ENCODE results near the gene FAM210A.
"Not testable (repeated sequence)": the region's sequence is repeated elsewhere in the genome, so short reads cannot be mapped to it uniquely, and the experiment has no call there.

The FAM210A gene

DNA sequence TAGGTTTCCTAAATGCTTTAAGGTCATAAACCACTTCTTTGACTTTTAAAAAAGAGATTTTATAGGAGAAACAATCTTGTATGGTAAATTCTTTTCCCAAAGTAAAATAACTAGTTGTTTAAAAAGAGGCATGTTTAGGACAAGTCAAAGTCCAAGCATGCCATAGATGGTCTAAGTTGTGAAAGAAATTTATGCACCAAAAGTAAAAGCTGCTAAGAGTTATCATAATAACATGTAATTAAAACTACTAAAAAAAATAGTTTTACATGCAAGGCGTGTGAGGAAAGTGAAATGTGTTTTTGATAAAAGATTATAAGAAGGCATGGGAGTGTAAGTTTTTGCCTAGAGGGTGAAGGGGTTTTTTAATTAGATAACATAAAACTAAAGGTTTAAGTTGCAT lies 22.5 kb downstream of the FAM210A start:
- no peak for DNase-seq (ENCODE audit: low read depth in 2 of 2)

- DNase-seq (ENCODE audit: low read depth in 2 of 2): no peak
Measured at GRCh38 chr18:13700153-13700552, 26.2 kb downstream of the FAM210A start.

DNA sequence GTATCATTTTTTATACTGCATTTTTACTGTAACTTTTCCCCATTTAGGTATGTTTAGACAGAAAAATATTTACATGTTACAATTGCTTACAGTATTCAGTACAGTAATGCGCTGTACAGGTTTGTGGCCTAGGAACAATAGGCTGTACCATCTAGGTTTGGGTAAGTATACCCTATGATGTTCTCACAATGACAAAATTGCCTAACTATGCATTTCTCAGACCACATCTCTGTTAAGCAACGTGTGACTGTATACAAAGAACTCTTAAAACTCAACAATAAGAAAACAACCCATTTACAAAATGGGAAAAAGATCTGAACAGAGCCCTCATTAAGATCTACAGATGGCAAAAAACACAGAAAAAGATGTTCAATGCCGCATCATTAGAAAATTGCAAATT lies 29.4 kb downstream of the FAM210A start:
- DNase-seq (ENCODE audit: low read depth in 2 of 2): no peak

DNA sequence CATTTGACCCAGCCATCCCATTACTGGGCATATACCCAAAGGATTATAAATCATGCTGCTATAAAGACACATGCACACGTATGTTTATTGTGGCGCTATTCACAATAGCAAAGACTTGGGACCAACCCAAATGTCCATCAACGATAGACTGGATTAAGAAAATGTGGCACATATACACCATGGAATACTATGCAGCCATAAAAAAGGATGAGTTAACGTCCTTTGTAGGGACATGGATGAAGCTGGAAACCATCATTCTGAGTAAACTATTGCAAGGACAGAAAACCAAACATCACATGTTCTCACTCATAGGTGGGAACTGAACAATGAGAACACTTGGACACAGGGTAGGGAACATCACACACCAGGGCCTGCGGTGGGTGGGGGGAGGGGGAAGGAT lies 31.0 kb downstream of the FAM210A start:
- DNase-seq (ENCODE audit: low read depth in 2 of 2): not testable (repeated sequence)

GRCh38 chr18:13690060-13690459 lies 36.3 kb downstream of the FAM210A start:
- DNase-seq (ENCODE audit: low read depth in 2 of 2): not testable (repeated sequence)

DNA sequence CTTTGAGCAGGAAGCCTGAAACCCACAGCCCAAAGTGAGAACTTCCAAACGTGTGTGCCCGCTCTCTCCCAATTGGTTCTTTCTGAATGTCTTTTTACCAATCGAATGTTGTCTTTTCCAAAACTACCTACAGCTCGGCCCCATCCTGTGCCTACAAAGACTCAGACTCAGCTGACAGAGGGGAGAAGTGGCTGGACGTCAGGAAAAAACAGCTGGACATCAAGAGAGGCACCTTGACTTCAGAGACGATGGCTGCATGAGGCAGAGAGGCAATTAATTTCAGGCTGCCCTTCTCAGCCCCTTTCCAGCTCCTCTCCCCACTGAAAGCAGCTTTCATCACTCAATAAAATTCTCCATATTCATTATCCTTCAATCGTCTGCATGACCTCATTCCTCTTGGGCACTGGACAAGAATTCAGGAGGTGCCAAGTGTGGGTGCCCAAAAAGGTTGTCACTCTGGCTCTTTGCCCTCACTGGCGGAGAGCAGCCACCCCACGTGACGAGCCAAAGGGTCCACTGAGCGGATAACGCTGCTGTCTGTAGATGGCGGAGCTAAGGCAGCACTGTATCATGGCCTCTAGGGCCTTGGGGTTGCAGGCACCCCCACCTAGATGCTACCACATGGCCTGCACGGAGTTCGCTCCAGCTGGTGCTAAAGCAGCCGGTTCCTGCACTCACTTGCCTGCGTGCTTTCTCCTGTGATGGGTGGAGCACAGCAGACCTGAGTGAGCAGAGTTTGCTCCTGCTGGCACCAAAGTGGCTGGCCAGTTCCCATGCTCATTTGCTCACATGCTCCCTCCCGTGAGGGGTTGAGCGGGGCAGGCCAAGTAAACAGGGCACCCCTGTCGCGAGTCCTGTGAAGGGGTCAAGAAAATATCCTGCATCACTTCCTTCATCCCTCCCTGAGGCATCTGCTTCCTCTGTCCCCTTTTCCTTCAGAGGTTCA lies 37.9 kb downstream of the FAM210A start:
- no peak for DNase-seq (ENCODE audit: low read depth in 2 of 2)

GRCh38 chr18:13684546-13684945 lies 41.8 kb downstream of the FAM210A start:
- DNase-seq (ENCODE audit: low read depth in 2 of 2): no peak

DNA sequence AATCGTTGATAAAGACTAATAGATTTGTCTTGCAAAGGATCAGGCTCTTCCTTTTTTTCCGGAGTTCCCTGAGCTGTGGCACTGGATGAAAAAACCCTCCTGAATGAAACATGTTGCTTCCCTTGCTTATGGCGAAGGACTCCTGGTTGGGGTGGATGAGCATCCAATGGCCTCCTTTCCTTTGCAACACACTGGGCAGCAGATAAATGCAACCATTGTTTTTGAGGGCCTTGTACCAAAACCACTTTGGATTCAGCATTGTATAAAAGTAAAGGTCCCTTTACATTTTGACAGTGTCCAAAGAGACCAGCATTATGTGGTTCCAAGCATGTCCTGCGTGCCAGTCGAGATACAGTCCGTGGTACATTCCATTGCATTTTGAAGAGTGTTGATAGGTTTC lies 44.7 kb downstream of the FAM210A start:
- no peak for DNase-seq (ENCODE audit: low read depth in 2 of 2)

- DNase-seq (ENCODE audit: low read depth in 2 of 2): no peak
Measured at GRCh38 chr18:13680612-13681011, 45.7 kb downstream of the FAM210A start.

DNA sequence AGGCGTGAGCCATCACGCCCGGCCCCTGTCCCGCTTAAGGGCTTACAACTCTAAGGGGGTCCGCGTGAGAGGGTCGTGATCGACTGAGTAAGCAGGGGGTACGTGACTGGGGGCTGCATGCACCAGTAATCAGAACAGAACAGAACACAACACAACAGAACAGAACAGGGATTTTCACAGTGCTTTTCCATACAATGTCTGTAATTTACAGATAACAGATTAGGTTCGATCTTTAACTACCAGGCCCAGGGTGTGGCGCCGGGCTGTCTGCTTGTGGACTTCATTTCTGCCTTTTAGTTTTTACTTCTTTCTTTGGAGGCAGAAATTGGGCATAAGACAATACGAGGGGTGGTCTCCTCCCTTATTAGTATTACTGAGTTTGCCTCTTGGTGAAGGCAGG lies 49.0 kb downstream of the FAM210A start:
- not testable (repeated sequence) for DNase-seq (ENCODE audit: low read depth in 2 of 2)

DNA sequence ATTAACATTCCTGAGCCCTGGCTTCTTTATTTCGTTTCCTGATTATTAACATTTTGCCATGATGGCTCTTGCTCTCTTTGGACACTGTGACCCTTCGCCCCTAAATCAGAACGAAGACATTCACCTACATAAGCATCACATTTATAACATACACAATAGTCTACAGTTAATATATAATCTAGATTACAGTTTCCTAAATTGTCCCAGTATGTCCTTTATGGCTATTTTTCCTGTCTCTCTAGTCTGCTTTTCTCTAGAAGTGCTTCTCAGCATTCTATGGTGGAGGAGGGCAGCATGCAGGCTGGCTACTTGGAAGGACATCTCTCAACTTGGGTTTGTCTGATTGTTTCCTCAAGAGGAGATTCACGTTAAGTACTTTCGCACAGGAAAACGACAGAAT lies 49.9 kb downstream of the FAM210A start:
- no peak for DNase-seq (ENCODE audit: low read depth in 2 of 2)

DNA sequence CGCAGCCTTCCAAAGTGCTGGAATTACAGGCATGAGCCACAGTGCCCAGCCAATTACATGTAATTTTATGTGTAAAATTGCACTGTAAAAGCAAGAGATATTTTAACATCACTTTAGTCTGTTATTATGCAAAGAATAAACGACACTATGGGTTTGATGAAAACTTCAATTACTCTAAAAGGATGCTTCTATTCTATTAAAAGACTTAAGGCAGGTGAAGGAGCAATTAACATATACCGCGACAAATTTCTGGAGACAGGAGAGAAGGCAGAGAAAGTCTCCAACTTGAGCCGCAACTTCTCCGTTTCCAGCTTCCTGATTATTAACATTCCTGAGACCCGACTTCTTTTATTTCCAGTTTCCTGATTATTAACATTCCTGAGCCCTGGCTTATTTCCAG lies 53.7 kb downstream of the FAM210A start:
- no peak for DNase-seq (ENCODE audit: low read depth in 2 of 2)

DNA sequence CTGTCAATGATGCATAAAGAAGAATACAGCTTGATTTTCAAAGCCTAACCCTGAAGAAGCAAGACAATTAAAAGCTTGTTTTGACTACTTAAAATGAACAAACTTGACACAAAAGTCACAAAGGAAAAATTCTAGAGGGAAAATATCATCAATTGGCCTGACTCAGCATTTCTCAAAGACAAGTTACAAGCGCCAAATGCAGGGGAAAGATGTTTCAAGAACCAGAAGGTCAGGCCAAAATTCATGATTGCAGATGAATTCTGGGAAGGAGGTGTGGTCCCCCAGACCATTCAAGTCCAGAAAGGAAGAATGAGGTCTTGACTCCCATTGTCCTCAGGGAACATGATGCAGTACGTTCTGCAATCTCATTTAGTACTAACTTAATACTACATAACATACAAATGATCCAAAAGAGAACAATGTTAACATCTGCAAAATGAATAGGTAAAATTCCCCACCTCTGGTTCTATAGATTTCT lies 64.5 kb downstream of the FAM210A start:
- no peak for DNase-seq (ENCODE audit: low read depth in 2 of 2)

- no peak for DNase-seq (ENCODE audit: low read depth in 2 of 2)
Measured at GRCh38 chr18:13661051-13661778, 65.1 kb downstream of the FAM210A start.

- no peak for DNase-seq (ENCODE audit: low read depth in 2 of 2)
Measured at GRCh38 chr18:13660510-13660909, 65.8 kb downstream of the FAM210A start.

DNA sequence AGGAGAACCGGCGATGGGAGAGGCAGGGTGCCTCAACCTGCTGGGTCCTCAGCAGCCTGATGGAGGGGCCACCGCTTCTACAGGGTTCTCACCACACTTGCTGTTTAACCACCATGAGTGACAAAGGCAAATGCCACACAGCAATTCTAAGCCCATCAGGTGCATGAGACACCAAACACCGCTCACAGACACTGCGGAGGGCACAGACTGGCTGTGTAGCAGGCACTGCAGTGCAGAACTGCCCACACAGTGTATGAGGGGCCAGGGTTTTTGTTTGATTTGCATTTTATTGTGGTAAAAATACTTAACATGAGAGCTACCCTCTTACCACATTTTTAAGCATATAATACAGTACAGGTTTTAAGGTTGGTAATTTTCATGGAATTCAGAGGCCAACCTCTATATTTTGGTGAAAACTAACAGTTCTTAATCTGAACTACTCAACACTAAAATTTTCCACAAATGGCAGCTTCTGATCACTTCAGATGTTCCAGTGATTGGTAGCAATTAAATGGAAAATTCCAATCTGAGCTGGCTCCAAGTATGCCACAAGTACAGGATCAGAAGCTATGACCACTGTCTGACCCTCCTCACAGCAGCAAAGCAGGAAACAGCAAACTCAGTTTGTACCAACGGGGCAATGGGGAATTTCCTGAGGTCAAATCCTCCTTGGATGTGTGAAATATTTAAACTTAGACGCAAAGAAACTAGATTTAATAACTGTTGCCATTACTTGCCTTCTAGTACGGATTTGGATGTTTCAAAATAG lies 67.7 kb downstream of the FAM210A start:
- DNase-seq (ENCODE audit: low read depth in 2 of 2): no peak

- no peak for DNase-seq (ENCODE audit: low read depth in 2 of 2)
Measured at GRCh38 chr18:13657974-13658373, 68.4 kb downstream of the FAM210A start.

GRCh38 chr18:13653746-13654433 lies 72.5 kb downstream of the FAM210A start:
- DNase-seq (ENCODE audit: low read depth in 2 of 2): no peak

DNA sequence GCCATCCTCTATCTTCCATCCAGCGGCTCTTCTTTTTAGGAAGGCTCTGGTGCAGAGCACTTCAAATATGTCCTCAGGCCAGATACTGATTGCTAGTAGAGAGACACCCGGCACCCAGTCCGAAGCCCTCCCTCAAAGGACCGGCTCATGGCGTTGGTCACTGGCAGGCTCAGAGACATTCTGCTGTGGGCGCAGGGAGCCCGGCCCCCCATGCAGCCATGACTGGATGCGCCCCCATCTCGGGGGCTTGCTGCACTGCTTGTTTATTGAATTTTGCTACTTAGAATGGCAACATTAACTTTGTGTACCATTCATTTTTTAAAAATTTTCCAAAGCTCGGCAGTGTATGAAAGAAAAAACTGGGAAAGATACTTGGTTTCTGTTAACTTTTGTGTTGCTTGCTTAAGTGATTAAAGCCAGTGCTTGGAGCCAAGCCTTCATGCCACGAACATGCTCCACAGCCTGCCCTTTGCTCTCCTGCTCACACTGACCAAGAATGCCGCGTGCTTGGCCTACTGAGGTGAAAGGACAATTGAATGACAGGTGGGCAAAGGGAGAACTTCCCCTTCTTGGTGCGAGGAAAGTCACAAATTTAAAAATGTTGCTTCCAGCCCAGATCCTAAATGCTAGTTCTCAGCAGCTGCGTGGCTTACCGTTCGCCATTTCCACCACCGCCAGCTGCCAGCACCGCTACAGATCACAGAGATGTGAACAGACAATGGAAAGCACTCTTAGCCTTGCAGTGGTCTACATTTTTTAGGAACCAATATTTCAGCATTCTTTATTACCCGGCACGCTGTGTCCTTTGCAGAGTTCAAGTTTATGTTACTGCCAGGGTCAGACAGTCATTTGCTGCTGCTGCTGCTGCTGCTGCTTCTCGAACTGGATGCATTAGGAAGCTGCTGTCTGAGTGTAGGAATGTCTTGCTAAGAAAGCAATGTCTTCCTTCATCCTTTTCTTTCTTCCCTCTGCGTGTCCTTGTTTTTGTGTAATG lies 76.7 kb downstream of the FAM210A start:
- DNase-seq (ENCODE audit: low read depth in 2 of 2): no peak

DNA sequence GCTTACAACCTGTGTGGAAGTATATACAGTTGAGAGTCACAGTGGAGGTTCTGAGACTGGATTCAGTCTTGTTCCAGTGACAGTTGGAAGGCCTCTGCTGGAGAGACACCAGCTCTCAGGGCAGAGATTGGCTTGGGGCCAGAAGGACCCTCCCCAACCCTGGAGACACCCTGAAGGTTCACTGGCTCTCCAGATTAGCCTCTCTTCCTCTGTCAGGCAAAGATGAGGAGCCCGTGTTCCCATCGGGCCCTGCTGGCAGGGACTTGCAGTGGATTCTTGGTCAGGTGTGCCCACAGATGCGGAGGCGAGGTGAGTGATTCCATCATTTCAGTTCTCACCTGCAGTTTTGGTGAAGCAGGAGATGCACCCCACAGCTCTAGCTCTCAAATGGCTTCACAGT lies 78.6 kb downstream of the FAM210A start:
- DNase-seq (ENCODE audit: low read depth in 2 of 2): no peak
